Endothelial cell of umbilical vein (primary cell): ENCODE results near the gene MRPS27.

ENCODE experiments used
- CTCF ChIP-seq, 2 donors: IDR thresholded peaks; 1 replicate in 1 of 2; 2 replicates in 1 of 2; pipeline ENCODE4 v1.5.1; 2011; ENCODE audit warnings: low read length in 2 of 2, mild to moderate bottlenecking in 2 of 2, moderate library complexity in 2 of 2, control low read depth in 1 of 2, inconsistent platforms in 1 of 2, low read depth in 1 of 2; ENCODE audit not compliant: insufficient read depth in 1 of 2; ENCODE audit errors: extremely low read depth in 1 of 2
- EZH2 ChIP-seq: IDR thresholded peaks from 2 replicates; pipeline ENCODE4 v1.6.1; 2012; ENCODE audit warnings: borderline replicate concordance, low read depth, mild to moderate bottlenecking, moderate library complexity, low read length, inconsistent platforms; ENCODE audit not compliant: severe bottlenecking
- MAX ChIP-seq: IDR thresholded peaks from 2 replicates; pipeline ENCODE4 v1.6.1; 2011; ENCODE audit not compliant: insufficient read depth, insufficient read length
- POLR2AphosphoS5 ChIP-seq: IDR thresholded peaks from 2 replicates; pipeline ENCODE4 v1.6.1; 2012; ENCODE audit warnings: low read depth, mild to moderate bottlenecking, control low read depth, low read length, moderate library complexity; ENCODE audit not compliant: insufficient read depth

GRCh38 chr5:72223371-72223770, 96.7 kb downstream of the MRPS27 start:
- TF ChIP-seq CTCF (IDR thresholded peaks at IDR 0.05; ENCODE audit: extremely low read depth in 1 of 2, insufficient read depth in 1 of 2, low read depth in 1 of 2, low read length in 2 of 2) (no peak), EZH2 (no peak), POLR2AphosphoS5 (no peak), MAX (no peak)
